Activated CD4-positive, alpha-beta T cell treated with anti-CD3 and anti-CD28 coated beads for 1 hour (primary cell): ENCODE results near the gene MAGEL2.

ENCODE experiments used
- DNase-seq: peaks from one replicate; pipeline ENCODE4 v3.0.0-alpha.2; 2020

The MAGEL2 gene

GRCh38 chr15:23647421-23648370 lies at the start of gene MAGEL2:
Gene MAGEL2, minus strand, starts transcription at chr15:23647867. Its CDS starts 125 bp downstream, at chr15:23647742.
- no peak for DNase-seq

DNA sequence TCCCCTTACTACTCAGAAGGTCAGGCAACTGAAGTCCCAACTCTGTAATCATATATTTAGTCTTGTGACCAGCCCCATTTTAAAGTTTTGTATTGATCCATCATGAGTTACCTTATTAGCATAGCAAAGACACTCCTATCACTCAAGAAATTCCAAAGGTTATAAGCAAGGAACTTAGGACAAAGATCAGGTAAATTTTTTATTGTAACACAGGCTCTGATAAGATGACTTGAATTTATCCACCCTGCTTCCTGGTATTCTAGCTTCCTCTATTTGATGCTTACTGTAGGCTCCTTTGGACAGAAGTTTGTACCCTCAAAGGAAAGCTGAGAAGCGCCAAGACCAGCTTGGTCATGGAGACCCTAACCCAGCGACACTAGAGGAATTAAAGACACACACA lies 47.6 kb upstream of the MAGEL2 start:
- DNase-seq: no peak

DNA sequence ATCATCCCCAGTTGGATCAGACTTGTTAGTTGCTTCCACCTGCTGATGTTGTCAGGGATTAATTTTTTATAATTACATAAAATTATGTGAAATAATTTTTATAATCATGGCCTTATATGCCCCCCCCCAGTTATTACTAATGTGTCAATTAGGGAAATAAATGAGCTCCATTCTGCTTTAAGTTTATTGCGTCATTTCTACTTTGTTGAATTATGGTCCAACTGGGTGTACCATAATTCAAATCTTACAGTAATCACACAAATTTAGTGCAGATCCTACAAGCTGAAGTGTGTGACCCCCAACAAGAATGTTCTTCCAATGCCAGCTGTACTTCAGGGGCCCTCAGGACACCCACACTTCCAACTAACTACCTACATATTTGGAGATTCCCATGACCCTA lies 46.9 kb upstream of the MAGEL2 start:
- no peak for DNase-seq

- DNase-seq: no peak
These were observed 42.8 kb upstream of the MAGEL2 start for GRCh38 chr15:23690450-23690852.

- DNase-seq: no peak
These were observed 42.3 kb upstream of the MAGEL2 start for GRCh38 chr15:23690015-23690414.

DNA sequence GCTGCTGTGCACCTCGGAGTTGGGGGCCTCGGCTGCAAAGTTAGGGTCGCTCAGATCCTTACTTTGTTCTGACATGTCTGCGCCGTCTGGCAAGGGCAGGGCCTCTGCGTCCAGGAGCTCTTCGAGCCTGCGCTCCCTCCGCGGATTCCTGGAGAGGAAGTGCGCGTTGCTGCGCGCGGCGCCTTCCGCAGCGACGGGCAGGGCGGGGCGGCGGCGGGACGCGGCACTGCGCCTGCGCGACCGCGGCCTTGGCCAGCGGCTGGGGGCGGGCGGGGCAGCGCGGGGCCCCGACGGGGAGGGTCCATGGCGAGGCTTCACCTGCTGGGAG lies 39.4 kb upstream of the MAGEL2 start, which contains the start of gene NDN:
NDN (minus strand) TSS at position 163 of the 328 bp plus-strand sequence; CDS start at position 75, 88 bp downstream.
- DNase-seq: no peak

DNA sequence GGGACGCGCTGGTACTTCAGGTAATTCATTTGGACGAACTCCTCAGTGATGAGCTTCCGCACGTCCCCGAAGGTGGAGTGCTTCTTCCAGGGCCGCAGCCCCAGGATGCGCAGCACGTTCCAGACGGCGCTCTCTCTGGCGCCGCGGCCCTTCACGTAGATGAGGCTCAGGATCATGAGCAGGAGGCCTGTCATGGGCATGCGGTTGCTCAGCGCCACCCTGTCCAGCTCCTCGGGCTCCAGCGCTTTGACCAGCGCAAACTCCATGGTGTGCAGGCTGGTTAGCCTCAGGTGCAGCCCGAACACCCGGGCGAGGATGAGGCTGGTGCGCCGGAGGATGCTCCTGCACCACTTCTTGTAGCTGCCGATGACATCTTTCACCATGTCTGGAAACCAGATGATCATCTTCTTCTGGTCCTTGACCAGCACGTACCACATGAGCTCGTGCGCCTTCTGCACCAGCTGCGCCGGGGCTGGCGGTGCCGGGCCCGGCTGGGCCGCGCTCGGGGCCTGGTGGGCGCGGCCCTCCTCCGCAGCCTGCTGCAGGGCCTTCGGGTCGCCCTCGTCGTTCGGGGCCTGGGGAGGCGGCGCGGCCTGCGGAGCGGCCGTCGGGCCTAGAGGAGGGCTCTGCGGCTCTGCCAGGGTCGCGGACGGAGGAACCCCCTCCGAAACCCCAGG lies 38.9 kb upstream of the MAGEL2 start:
- no peak for DNase-seq

DNA sequence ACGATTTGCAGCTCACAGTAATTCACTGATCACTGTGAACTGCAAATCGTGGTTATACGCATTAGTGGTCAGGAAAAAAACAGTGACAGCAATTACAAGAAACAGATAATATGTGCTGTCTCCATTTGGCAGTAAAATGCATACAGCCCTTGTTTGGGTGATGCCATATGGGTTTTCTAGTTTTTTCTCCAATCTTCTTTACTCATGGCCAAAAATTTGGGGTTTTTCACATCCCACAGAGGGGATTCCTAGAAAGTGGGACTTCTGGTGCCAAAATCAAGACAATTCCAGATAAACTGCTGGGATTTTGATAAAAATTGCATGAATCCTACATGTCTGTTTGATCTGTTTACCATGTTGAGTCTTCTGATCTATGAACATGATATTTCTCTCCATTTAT lies 23.8 kb upstream of the MAGEL2 start:
- no peak for DNase-seq

DNA sequence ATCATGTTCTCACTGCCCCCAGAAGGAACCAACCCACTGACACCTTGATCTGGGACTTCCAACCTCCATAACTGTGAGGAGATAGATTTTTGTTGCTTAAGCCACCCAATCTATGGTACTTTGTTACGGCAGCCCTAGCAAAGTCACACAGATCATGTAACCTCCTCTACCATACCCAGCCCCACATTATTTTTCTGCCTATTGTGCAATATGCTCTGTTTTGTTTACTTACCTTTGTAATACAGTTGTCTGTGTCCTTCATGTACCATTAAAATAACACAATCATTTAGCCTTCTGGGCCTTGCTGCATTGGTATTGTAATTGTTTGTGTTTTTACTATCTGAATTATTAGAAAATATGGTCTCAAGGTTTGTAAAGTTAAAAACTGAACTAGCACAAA lies 23.3 kb upstream of the MAGEL2 start:
- no peak for DNase-seq

GRCh38 chr15:23663232-23663631 lies 15.6 kb upstream of the MAGEL2 start:
- DNase-seq: no peak

- DNase-seq: no peak
These were observed 1.4 kb upstream of the MAGEL2 start for GRCh38 chr15:23648920-23649515.

DNA sequence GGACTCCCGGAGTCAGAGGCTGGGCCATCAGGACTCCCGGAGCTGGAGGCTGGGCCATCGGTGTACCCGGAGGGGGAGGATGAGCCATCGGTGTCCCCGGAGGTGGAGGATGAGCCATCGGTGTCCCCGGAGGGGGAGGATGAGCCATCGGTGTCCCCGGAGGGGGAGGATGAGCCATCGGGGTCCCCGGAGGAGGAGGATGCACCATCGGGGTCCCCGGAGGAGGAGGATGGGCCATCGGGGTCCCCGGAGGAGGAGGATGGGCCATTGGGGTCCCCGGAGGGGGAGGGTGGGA lies 719 bp downstream of the MAGEL2 start:
- no peak for DNase-seq

DNA sequence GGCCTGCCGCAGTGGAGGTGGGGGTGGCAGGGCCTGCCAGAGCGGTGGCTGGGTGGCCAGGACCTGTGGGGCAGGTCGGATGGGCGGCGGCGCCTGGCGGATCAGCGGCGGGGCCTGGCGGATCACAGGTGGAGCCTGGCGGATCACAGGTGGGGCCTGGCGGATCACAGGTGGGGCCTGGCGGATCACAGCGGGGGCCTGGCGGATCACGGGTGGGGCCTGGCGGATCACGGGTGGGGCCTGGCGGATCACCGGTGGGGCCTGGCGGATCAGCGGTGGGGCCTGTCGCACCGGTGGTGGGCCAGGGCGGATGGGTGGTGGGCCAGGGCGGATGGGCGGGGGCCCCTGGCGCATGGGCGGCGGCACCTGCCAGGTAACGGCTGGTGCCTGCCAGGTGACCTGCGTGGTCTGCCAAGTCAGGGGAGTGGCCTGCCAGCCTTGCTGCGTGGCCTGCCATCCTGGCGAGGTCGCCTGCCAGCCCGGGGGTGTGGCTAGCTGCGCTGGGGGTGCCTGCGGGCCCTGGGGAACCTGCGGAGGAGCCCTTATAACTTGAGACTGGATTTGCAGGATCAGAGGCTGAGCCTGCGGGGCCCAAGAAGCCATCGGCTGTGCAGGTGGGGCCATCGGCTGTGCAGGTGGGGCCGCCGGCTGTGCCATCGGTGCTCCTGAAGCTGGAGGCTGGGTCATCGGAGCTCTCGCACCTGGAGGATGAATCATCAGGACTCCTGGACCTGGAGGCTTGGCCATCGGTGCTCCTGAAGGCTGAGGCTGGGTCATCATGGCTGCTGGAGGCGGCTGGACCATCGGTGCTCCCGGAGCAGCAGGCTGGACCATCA lies 1.3 kb downstream of the MAGEL2 start:
- DNase-seq: no peak

DNA sequence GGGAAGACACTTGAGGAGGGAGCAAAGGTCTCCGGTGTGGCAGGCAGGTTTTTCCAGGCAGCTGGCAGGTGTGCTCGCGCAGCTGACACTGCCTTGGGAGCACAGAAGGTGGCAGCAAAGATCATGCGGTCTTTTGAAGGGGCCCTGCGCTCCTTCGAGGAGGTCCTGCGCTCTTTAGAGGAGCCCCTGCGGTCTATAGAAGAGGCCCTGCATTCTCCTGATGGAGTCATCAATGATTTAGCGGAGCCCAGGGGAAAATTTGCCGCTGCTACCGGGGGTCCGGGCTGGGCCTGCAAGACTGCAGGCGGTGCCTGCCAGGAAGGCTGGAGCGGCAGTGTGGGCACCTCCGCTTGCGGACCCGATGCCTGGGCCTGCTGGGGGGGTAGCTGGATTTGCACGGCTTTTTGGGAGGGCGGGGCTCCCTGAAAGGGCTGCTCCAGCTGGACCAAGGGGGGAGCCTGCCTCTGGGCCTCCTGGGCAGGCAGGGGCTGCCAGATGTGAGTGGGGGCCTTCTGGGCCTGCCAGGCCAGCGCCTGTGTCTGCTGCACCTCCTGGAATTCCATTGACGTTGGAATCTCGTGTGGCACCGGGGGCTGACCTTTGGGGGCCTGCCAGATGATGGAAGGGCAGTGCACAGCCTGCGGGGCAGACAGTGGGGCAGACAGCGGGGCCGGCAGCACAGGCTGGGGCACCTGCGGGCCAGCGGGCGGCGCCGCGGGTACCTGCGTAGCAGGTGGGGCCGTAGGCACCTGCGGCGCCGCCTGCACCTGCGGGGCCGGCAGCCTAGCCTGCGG lies 2.1 kb downstream of the MAGEL2 start:
- no peak for DNase-seq

- DNase-seq: no peak
These were observed 2.8 kb downstream of the MAGEL2 start for GRCh38 chr15:23644829-23645228.

DNA sequence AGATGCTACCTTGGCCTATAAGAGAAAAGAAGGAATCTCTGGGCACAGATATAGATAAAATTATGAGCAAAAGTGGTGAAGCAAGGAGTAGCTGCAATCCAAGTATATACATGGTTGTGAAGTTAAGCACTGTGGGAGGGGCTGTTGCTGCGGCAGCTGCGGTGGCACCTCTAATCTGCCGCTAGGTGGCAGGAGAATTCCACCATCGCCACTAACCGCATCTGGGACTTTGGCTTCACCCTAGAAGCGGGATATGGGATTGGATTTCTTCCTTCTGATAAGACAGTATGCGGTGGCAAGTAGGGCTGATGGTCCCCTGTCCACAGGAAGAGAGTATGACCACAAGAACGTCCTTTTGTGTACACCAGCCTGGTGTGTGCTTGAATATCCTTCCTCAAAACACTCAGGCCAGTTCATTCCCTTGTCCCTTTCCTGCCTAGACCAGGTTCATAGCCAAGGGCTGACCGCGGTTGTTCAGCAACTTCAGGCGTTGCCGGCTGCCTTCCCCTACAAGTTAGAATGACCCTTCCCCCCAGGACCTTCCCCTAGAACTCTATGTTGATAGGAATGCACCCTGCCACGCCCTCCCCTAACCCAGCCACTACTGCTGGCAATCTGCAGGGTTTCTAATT lies 5.1 kb downstream of the MAGEL2 start:
- no peak for DNase-seq

DNA sequence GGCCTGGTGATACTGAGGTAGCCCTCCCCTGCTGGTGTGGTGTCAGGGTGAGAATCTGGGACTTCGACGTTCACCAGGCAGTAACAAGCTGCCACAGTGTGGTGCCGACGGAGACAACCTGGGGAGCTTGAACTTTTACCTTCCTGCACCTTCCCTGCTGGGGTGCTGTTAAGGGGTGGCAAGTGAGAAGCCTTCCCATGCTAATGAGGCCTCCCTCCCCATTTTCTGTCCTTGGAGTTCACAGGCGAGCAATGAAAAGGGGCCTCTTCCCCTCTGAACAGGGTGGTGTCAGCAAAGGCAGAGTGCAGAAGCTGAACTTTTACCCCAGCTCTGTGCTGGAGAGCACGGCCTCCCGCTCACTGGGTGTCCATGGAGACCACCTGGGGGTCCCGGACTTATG lies 13.5 kb downstream of the MAGEL2 start:
- no peak for DNase-seq

DNA sequence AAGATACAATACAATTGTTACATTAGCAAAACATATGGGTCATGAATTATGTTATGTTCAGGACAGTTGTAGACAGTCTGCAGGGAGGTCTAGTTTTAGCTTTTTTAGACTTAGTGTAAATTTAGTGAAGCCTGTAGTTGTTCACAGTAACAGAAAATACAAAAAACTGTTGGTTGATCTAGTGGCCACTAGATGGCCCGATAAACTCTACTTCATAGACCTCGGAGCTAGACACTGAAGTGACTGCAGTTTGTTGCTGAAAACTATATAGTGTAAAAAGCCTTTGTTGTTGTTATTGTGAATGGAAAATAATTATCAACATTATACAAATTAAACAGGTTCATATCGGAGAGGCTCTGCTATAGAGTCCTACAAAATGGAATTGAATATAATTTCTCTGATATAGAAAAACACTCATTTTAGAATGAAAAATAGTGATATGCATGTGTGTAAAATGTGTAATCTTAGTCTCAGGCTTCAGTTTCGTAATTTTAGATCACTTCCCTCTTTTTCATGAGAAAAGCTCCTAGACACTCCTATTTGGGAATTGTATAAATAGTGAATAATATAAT lies 18.3 kb downstream of the MAGEL2 start:
- no peak for DNase-seq

DNA sequence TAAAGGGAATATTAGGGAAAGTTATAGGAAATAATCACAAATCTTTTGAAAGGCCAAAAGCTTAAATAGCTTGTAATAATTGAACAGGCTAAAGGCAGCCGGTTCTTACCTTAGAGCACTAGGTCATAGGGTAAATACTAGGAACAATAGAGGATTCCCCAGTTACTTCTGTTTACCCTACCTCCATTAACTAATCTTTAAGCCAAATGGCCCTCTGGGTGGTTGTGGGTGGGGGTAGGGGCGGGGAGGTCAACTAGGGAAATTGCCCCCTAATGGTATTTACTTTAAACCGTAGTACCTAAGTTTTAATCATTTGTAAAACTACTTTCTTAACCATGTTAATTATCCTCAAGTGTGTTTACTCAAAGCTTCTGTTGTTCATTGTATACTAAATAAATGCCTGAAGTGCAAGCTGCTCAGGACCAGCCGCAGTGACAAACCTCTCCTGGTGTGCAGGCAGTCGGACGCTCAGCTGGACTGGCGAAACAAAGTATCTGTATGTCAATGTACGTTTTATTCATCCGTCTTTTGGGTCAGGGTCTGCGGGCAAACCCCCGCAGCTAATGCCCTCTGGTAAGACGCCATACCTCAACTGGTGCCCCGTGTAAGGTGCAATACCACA lies 18.9 kb downstream of the MAGEL2 start:
- DNase-seq: no peak

DNA sequence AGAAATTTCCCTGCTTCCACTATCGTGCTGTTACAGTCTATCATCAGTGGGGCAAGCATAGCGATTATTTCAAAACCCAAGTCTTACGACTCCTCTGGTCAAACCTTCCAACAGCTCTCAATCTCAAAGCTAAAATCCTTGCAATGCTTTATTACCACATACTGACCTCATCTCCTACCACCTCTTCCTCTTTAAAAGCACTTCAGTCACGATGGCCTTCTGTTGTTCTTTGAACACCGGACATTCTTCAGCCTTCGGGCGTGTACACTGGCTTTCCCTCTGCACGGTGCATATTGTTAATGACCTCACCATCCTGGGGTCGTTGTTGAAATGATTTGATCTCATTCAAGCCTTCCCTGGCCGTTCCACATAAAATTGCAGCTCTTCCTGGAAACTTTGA lies 31.1 kb downstream of the MAGEL2 start:
- DNase-seq: no peak

GRCh38 chr15:23606226-23606625 lies 41.4 kb downstream of the MAGEL2 start:
- DNase-seq: no peak
